ENCODE measurements around the gene MPG.
"Not testable (repeated sequence)": the region's sequence is repeated elsewhere in the genome, so short reads cannot be mapped to it uniquely, and the experiment has no call there.

The MPG gene, protein sequence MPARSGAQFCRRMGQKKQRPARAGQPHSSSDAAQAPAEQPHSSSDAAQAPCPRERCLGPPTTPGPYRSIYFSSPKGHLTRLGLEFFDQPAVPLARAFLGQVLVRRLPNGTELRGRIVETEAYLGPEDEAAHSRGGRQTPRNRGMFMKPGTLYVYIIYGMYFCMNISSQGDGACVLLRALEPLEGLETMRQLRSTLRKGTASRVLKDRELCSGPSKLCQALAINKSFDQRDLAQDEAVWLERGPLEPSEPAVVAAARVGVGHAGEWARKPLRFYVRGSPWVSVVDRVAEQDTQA

DNA sequence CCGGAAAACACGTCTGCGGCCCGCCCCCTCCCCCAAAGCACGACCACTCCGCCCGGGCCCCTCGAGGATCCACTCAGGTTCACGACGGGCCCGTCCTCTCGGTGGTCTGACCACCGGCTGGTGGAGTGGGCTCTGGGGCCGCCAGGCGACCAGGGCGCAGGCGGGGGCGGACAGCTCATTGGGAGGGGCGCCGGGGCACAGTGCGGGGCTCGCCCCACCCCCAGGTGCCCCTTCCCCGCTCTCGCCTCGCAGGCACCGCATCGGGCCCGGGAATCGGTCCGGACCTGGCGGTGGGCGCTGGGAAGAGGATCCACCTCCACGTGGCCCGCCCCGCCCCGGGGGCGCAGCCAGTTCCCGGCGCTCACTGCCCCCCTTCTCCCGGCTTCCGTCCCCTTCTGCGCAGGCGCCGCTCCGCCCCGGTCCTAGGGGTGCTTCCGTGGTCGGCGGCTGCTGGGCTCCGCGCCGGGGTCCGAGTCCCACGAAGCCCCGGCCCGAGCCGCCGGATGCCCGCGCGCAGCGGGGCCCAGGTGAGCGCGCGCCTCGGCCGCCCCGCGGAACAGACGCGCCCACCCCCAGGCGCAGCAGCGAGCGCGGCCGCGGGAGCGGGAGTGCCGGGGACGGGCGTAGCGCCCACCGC lies at the start of gene MPG:
MPG (plus strand) TSS at position 419 of the 637 bp plus-strand sequence; CDS start at position 504, 85 bp downstream.
- DNase-seq (ENCODE audit: low spot score) = peak; percentile 83

DNA sequence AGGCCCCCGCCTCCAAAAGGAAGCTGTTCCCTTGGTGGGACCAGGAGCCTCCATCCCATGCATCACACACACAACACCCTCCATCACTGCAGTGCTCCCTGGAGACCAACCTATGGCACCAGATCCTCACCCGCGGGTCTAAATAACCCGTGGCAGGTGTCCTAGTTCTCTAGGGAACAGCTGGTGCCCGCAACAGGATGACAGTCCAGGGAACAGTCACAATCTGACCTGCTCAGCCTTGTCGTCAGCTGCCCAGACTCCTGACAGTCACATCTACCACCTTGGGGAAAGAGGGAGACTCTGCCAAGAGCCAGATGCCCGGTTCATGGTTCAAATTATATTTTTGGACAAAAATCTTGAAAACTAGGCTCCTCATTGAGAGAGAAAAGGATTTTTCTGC lies 47.4 kb upstream of the MPG start:
- DNase-seq (ENCODE audit: low spot score) = not testable (repeated sequence)

DNA sequence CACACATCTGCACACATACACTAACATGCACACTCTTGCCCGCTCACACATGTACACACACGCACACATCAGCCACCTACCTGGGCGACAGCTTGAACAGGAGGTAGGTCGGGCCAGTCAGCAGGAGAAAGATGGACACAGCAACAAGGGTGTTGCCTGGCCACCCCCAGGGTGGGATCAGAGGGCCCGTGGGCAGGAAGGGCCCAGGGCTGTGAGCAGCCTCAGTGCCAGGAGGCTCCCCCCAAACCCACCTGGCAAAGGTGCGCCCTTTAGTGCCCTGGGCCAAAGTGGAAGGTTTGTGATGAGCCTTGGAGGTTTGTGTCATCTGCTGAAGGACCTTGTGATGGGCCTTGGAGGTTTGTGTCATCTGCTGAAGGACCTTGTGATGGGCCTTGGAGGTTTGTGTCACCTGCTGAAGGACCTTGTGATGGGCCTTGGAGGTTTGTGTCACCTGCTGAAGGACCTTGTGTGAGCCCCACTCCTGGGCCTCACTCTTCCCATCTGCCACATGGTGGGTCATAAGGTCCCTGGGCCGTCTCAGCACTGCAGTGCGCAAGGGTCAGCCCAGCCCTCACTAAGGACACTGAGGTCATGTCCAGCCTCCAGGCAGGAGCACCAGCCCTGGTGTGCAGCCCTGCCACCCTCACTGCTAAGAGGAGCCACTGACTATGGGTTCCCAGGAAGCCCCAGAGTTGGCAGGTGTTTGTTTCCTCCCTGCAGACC lies 44.7 kb upstream of the MPG start:
- DNase-seq (ENCODE audit: low spot score) = not testable (repeated sequence)

DNA sequence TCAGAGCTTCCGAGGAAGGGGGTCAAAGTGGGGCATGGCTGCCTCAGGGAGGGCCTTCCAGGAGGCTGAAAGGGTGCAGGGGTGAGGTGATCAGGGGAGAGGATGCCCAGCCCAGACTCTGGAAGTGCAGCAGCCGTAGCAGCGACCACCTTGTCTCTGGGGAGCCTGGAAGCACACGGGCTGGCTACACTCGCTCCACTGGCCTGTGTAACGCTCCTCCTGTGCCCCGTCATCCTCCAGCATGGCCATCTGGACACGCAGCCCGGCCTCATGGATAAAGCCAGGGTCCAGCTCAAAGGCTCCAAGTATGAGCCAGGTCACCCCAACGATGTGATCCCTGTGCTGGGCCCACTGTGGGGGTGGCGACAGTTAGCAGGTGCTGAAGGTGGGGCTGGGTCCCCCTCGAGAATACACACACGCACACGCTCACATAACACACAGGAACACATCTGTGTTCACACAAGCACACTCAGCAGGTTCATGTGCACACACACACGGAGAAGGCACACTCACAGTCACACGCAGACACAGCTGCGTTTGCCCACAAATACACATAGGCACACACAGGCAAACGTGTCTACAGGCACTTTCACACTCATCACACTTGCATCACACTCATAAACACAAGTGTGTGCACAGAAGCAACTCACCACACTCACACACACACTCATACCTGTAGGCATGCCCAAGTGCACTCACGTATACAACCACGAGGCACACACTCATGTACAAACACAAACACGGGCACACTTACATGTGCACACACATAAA lies 44.0 kb upstream of the MPG start:
- no peak for DNase-seq (ENCODE audit: low spot score)

DNA sequence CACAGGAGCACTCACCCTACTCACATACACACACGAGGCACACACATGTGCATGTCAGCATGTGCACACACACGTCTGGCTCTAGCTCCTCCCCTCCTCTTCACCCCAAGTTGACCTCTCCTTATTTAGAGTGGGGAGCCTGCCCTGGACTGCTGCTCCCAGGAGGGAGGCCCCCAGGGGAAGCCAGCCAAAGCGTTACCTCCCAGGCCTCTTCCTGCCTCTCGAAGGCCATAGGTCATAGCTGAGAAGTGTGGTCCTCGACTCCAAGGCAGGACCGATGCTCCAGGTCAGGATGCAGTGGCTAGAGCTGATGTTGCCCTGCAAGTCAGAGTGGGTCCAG lies 43.4 kb upstream of the MPG start:
- DNase-seq (ENCODE audit: low spot score) = no peak

DNA sequence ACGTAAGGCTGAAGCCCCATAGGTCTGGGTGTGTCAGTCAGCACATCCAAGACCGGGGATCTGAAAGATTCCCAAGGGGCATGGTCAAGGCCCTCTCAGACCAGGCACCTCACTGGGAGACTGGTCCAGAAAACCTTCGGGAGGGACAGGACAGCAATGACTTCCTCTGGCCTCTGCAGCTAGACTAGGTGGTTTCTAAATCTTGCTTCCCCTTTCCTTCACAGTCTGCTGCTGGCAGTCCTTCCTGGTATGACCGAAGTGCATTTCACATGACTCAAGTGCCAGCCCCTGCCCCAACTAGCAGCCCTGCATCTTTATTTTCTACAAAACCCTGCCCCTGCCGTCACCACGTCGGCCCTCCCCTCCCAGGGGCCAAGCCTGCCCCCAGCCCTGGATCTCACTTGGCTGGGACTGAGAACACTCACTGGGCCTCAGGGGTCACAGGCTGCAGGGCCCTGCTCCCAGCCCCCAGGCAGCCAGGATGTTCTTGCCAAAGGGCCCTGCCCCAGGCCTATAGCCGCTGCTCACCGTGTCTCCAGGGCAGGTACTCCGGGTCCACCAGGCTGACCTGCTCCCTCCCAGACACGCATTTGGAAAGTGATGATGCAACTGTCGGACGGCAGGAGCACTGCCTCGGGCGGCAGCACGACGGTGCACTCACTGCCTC lies 42.9 kb upstream of the MPG start:
- peak; percentile 30 for DNase-seq (ENCODE audit: low spot score)

DNA sequence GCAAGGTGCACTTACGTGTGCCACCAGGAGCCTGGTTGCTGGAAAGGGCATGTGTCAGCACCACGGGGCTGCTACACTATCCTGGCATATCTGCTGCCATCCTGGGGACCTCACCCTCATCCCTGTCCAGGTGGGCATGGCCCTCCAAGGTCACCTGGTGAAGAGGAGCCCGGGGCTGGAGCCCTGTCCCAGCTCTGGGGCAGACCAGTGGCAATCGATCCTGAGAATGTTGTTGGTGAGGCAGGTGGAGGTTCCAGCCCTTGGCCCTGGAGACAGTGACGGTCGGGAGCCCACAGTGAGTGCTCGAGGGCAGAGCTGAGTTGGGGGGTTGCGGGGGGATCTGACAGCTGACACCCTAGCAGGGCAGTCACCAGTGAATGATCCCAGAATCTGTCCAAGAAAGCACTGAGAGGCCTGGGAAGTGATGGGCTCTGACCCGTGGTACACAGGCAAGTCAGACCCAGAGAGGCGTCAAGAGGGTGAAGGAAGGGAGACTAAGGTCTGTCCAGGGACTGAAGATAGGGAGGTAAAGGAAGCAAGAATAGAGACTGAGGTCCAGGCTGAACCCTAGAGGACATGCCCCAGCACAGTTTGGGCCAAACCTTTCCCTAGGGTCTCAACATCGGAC lies 42.2 kb upstream of the MPG start:
- DNase-seq (ENCODE audit: low spot score) = no peak

DNA sequence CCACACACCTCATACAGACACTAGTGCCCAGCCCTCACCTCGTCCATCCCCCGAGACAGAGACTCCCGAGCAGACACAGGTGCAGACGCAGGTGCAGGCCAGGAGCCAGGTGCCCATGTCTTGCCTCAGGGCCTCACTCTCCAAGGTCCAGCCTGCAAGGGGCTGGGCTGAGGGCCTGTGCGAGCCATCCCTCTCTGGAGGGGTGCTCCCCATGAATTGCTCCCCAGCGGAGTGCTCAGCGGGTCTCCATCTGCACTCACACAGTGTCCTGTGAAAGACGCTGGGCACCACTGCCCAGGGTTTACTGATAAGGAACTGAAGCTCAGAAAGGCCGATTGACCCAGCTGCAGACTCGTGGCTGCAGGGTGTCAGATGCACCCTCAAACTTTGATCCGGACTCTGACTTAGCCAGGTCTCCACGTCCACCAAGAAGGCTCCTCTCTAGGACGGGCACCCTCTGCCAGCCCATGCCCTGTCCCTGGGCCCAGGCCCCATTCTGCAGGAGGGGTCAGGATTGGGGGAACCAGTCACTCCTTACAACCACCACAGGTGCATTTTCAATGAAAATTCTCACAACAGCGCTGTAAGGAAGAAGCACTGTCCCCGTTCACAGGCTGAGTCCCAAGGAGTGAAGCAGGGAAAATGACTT lies 41.6 kb upstream of the MPG start:
- no peak for DNase-seq (ENCODE audit: low spot score)

DNA sequence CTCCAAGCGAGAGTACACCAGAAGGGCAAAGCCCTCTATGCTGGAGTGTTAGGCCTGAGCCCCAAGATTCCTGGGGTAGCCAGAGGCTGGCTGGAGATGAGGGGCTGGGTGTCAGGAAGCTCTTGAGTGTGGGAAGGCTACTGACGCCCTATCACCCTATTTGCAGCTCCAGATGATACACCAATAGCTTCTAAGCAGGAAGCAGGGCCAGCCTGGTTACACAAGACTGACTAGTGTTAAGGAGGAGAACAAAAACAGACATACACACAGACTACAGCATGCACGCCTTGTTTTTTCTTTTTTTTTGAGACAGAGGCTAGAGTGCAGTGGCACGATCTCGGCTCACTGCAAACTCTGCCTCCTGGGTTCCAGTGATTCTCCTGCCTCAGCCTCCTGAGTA lies 40.5 kb upstream of the MPG start:
- DNase-seq (ENCODE audit: low spot score) = no peak

DNA sequence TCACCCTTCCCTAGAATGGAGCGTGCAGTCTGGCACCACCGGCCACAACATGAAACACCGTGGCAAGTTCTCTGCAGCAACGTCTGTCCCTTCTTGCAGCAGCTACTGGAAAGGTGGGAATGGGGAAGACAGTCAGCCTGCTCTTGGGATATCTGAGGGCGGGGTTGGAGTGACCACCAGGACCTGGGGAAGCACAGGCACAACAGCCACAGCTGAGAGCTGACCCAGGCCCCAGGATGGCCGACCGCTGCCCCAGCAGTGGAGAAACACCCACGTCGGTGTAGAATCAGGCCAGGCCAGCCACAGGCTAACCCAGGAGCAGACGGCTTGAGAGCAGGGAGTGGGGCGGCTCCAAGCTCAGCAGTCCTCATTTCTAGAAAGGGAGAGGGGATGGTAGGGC lies 39.8 kb upstream of the MPG start:
- DNase-seq (ENCODE audit: low spot score) = not testable (repeated sequence)

DNA sequence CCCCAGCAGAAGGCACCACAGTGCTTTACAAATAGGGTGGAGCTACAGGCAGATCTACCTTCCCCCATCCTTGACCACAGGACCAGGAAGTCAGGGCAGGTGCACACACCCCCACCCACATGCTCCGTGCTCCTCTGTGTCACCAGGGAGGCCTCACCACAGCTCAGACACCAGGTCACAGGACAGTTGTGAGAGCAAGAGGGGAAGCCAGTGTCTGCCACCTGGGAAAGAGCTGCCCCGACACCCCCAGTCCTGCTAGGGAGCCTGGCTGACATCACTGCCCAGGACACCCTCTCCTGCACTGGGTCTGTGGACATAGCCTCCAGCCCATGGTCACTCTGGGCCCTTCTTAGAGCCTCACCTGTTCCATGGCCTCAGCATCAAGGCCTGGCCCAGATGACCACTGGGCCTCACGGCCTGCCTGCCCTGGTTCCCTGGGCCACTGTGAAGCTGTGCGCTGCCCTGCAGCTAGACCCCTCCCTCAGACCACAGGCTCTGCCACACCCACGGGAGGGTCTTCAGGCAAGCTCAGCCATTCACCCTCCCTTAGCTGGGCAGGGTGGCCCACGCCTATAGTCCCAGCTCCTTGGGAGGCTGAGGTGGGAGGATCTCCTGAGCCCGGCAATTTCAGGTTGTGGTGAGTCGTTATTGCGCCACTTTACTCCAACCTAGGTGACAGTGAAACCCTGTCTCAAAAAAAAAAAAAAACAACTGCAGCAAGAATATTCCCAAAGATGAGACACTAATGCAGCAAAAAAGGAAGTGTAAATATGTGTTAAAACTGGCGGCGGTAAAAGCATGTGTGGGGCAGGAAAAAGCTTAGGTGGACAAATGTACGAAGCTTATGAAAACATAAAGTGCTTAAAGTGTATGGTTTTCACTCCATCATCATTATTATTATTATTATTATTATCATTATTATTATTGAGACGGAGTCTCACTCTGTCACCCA lies 38.8 kb upstream of the MPG start:
- peak; percentile 89 for DNase-seq (ENCODE audit: low spot score)

DNA sequence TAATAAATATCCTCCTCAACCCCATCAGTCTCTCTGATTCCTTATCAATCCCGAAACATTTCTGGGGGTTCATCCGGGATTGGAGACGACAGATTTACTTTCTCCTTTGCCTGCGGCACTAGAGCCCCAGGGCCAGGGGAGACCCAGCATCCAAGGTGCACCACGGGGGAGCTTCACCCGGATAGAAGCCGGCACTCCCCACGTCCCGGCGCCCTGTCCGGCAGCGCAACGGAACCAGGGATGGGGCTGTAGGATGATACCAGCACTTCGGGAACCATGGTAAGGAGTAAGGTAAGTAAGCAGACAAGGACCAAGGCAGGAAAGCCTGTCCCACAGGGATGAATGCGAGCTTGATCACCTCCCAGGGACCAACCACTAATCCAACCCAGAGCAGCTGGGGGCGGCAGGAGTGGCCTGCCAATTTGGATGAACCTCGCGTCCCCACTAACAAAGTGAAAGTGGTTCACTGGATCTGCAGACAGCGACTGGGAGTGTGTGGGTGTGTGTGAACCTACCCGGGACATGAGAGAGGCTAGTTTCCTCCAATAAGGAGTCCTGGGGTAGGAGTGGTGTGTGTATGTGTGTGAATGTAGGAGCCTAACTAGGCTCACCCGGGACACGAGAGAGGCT lies 36.5 kb upstream of the MPG start:
- no peak for DNase-seq (ENCODE audit: low spot score)

DNA sequence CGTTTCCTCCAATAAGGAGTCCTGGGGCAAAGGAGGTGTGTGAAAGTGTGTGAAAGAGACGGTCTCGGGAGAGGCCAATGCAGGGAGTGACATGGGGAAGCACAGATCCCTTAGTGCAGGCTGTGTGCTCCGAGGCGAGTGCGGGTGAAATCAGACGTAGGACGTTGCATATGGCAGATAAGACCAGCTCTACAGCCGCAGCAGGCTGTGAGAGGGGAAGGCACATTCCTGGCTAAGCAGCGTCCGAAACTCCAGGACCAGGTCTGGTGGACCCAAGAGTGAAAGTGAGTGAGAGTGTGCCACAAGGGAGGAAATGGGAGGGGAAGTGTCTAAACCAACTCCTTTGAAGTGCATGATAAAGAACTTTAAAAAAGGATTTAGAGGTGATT lies 36.0 kb upstream of the MPG start:
- DNase-seq (ENCODE audit: low spot score) = no peak

DNA sequence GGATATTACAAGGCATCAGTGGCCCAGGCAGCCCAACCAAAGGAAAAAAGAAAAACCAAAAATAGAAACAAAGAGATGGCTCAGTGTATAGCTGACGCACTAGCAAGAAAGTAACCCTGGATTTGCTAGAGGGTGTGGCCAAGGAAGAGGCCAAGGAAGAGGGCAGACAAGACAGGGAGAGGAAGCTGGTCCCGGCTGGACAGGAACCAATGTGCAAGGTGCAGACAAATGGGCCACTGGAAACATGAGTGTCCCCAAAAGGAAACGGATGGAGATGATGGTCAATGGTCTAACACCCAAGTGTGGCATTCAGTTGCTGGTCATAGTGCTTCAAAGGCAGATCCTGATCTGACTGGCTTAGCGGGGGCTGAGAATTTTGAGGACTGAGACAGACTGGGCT lies 35.3 kb upstream of the MPG start:
- DNase-seq (ENCODE audit: low spot score) = no peak

DNA sequence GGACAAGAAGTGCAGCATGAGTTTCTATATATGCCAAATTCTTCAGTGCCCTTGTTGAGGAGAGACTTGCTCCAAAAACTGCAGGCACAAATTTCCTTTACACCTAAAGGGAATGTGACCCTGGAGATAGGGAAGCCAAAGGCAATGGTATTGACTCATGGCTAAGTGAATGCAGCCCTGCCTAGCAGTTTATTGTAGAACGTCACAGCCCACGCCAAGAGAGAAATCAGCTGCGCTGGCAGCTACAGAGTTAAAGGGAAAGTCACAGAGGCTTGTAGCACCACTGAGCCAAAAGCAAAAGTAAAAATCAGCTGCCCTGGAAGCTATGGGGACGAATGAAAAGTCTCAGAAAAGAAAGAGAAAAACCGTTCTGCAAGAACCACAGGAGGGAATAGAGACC lies 34.7 kb upstream of the MPG start:
- no peak for DNase-seq (ENCODE audit: low spot score)

DNA sequence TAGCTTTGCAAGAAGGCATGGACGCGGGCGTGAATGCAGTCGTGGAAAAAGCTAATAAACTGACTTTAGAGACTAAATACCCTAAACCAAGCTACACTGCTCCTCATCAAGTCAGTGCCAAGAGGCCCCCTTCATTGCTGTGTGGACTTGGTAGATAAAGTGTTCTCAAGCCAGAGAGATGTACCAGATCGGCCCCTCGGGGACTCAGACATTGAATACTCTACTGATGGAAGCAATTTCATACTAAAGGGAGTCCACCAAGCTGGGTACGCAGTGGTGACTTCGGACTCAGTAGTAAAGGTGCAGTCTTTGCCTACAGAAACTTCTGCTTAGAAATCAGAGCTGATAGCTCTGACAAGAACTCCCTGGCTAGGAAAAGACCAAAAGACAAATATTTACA lies 33.4 kb upstream of the MPG start:
- DNase-seq (ENCODE audit: low spot score) = no peak

DNA sequence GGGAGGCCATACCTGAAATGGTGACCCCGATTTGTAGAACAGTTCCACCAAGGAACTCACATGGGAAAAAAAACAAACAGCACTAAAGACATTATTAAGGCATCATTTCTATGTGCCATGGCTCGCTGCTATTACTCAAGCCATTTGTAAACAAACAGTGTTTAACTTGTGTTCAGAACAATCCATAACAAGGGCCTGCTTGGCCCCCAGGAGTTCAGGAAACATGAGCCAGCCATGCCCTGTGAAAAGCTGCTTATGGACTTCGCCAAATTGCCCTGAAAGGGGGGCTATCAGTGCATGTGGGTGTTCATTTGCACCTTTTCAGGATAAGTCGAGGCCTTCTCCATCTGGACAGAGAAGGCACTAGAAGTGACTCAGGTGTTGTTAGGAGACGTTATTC lies 32.6 kb upstream of the MPG start:
- DNase-seq (ENCODE audit: low spot score) = no peak

DNA sequence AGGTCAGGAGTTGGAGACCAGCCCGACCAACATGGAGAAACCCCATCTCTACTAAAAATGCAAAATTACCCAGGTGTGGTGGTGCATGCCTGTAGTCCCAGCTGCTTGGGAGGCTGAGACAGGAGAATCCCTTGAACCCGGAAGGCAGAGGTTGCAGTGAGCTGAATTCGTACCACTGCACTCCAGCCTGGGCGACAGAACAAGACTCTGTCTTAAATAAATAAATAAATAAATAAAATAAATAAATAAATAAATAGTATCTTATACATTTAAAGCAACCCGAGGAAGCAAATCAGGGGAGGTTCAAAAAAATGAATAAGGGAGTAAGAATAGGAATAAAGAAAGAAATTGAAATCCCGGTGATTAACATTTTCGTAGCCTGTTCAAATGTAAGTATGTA lies 31.5 kb upstream of the MPG start:
- not testable (repeated sequence) for DNase-seq (ENCODE audit: low spot score)

DNA sequence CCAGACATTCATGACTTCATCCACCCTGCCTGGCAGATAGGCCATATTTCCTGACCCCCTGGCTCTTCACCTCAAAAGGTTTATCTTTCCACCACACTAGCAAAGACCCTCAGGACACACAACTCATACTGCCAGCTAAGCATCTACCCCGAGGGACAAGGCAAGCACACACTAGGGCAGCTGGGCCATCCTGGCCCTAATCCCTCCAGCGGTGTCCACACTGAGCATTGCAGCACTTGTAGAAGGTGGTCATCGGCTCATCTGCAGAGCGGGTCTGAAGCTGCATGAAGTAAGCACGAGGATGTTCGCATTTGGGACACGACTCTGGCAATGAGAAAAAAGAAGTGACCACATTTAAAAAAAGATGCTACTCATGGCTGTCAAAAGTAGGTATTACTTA lies 30.8 kb upstream of the MPG start:
- no peak for DNase-seq (ENCODE audit: low spot score)

Data from kidney tubule cell (primary cell).